Central memory CD4-positive, alpha-beta T cell (primary cell): ENCODE data around the gene PHAX.
"Not testable (repeated sequence)": the region's sequence is repeated elsewhere in the genome, so short reads cannot be mapped to it uniquely, and the experiment has no call there.

Source experiments
- DNase-seq: peaks from one replicate; pipeline ENCODE4 v3.0.0; 2022
- total RNA-seq, 3 experiments: gene quantifications; one replicate each; lab custom pipeline; 2026; lab: John Stamatoyannopoulos, UW

Gene PHAX
- 20.8 to 117 (median 69.7) reads per million in 3 experiments for total RNA-seq

GRCh38 chr5:126600631-126601511 lies at the start of gene PHAX:
TSS of gene PHAX (plus strand) at chr5:126600947. CDS start at chr5:126600963, 16 bp downstream.
- peak; percentile 72 for DNase-seq

DNA sequence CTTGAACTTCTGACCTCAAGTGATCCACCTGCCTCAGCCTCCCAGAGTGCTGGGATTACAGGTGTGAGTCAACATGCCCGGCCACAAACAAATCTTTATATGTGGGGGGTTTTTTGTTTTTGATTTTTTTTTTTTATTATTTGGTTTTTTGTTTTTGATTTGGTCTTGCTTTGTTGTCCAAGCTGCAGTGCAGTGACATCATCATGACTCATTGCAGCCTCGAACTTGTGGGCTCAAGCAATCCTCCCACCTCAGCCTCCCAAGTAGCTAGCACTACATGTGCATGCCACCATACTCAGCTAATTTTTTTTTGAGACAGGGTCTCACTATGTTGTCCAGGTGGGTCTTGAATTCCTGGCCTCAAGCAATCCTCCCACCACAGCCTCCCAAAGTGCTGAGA lies 48.1 kb upstream of the PHAX start:
- no peak for DNase-seq

DNA sequence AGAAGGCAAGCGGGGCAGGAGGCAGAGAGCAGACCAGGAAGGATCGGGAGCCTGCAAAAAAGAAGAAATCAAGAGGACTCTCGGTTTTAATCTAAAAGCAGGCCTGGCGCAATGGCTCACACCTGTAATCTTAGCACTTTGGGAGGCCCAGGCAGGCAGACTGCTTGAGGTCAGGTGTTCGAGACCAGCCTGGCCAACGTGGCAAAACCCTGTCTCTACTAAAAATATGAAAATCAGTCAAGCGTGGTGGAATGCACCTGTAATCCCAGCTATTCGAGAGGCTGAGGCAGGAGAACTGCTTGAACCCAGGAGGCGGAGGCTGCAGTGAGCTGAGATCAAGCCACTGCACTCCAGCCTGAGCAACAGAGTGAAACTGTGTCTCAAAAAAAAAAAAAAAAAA lies 45.6 kb upstream of the PHAX start:
- DNase-seq = not testable (repeated sequence)

- DNase-seq = no peak
Observed at GRCh38 chr5:126561908-126562307, 38.8 kb upstream of the PHAX start.

GRCh38 chr5:126562823-126563222 lies 37.9 kb upstream of the PHAX start:
- DNase-seq = no peak

GRCh38 chr5:126568206-126568755 lies 32.5 kb upstream of the PHAX start:
- no peak for DNase-seq

DNA sequence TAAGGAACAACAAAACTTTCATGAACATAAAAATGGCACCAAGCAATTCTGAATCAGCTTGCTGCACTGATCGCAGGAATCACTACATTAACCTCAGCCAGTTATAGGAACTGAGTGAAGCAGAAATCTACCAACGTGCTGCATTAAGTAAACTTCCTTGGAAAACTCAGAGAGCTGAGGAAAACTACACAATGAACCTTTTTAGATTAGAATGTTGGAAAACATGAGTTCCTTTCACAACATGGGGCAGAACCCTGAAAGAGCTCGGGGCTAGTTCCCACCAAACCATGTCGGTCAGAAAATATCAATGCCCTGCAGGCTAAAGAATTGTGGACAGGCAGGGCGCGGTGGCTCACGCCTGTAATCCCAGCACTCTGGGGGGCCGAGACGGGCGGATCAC lies 25.1 kb upstream of the PHAX start:
- DNase-seq = no peak

DNA sequence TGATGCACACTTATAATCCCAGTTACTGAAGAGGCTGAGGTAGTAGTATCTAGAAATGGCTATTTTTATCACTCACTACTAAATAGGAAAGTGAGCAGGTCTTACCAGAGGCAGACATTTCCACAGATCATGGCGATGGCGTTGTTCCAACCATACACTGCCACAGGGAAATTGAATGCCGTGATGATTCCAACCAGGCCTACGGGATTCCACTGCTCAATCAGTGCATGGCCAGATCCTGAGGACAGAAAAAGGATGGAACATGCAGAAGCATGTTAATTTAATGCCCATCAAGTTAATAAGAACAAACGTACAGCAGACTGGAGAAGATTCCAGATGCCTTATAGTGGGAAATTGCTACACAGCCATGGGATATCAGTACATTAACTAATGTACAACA lies 23.8 kb upstream of the PHAX start:
- DNase-seq = no peak

GRCh38 chr5:126577415-126577814 lies 23.3 kb upstream of the PHAX start:
- DNase-seq = no peak

- no peak for DNase-seq
Observed at GRCh38 chr5:126579716-126580115, 21.0 kb upstream of the PHAX start.

GRCh38 chr5:126583761-126584160 lies 17.0 kb upstream of the PHAX start:
- no peak for DNase-seq

DNA sequence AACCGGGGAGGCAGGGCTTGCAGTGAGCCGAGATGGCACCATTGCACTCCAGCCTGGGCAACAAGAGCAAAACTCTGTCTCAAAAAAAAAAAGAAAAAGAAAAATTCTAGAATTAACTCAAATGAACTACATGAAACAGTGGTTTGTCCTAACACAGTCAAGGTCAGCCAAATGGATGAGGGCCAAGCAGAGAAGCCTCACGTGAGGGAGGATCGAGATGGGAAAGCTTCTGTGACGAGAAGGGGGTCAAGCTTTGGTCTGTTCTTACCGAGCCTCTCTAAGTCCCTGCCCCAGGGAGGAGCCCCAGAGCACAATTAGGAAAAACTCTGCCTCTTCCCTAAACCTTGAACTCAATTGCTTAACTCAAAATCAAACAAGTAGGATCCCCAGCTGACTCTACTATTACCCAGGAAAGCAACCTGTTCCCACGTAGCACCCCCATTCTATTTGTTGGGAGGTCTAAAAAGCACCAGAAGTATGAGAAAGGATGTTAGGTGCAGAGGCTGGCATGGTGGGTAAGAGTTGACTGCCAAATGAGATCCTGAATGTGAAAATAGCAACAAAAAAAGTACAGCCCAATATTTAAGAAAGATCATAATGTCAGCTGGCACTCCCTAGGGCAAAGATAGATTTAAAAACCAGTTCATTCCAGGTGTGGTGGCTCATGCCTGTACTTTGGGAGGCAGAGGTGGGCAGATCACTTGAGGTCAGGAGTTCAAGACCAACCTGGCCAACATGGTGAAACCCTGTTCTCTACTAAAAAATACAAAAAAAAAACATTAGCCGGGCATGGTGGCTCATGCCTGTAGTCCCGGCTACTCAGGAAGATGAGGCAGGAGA lies 13.0 kb upstream of the PHAX start:
- DNase-seq = no peak

GRCh38 chr5:126589536-126590297 lies 11.0 kb upstream of the PHAX start:
- DNase-seq = no peak

GRCh38 chr5:126591549-126591948 lies 9.2 kb upstream of the PHAX start:
- DNase-seq = no peak

- DNase-seq = peak; percentile 4
Observed at GRCh38 chr5:126594748-126595485, 5.8 kb upstream of the PHAX start, which contains the start of gene ALDH7A1. TSS of gene ALDH7A1 (minus strand) at chr5:126595219. CDS start at chr5:126595198, 21 bp downstream.

GRCh38 chr5:126595486-126596083 lies 5.2 kb upstream of the PHAX start:
- no peak for DNase-seq

DNA sequence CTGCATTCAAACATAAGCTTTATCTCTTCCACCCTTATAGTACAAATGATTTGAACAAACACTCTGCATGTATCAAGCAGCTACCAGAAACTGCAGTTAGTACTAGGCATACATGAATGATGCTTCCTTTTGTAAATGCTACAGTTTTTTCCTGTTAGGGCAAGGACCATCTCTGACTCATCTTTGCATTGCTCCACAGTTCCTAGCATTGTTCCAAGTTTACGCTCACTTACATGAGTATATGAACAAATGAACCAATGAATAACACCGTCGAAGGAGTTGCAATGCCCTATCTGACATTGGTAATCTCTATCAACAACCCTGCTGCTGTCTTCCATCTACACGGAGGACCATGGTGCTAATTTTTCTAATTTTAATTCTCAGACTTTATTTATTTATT lies 3.6 kb upstream of the PHAX start:
- no peak for DNase-seq

DNA sequence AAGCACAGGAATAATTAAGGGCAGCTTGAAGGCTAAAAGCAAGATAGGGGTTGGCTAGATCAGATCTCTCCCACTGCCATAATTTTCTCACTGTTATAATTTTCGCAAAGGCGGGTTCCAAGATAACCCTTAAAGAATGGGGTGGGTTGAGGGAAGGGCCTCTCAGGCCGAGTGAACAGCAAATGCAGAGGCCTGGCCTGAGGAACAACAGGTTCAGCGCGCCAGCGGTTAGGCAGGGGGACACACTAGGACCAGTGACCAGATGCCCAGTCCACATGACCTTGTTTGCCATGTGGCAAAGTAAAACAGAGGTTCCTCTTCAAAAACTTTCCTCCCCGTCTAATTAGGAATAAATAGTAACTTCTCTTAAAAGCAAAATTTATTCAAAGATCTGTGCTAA lies 1.2 kb upstream of the PHAX start:
- no peak for DNase-seq

- DNase-seq = peak; percentile 3
Observed at GRCh38 chr5:126599971-126600630, 646 bp upstream of the PHAX start.

DNA sequence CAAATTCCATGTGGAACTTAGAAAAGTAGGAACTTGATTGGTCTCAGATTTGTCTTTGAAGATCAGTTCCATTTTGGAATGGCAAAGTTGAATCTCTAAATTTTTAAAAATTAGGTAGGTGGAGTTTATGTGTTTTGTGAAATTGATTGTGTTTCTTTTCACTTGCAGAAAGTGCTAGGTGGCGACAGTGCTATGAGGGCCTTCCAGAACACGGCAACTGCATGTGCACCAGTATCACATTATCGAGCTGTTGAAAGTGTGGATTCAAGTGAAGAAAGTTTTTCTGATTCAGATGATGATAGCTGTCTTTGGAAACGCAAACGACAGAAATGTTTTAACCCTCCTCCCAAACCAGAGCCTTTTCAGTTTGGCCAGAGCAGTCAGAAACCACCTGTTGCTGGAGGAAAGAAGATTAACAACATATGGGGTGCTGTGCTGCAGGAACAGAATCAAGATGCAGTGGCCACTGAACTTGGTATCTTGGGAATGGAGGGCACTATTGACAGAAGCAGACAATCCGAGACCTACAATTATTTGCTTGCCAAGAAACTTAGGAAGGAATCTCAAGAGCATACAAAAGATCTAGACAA lies 2.8 kb downstream of the PHAX start:
- DNase-seq = no peak
